Cortex of kidney (tissue), 1 donor: ENCODE measurements around the gene ACTR6.
"Not testable (repeated sequence)": the region's sequence is repeated elsewhere in the genome, so short reads cannot be mapped to it uniquely, and the experiment has no call there.

ENCODE experiments used
- DNase-seq: peaks from one replicate; lab custom pipeline; 2025; lab: John Stamatoyannopoulos, UW

Gene ACTR6

GRCh38 chr12:100200463-100201181 lies at the start of gene ACTR6:
ACTR6 (plus strand) TSS chr12:100200815; CDS start chr12:100200852, 37 bp downstream.
- no peak for DNase-seq

- no peak for DNase-seq
These were observed 48.8 kb upstream of the ACTR6 start for GRCh38 chr12:100151769-100152168.

GRCh38 chr12:100153131-100153530 lies 47.5 kb upstream of the ACTR6 start:
- no peak for DNase-seq

- no peak for DNase-seq
These were observed 46.0 kb upstream of the ACTR6 start for GRCh38 chr12:100154474-100155247.

GRCh38 chr12:100156731-100157426 lies 43.7 kb upstream of the ACTR6 start:
- DNase-seq: no peak

- no peak for DNase-seq
These were observed 43.2 kb upstream of the ACTR6 start for GRCh38 chr12:100157427-100157821.

- DNase-seq: no peak
These were observed 42.1 kb upstream of the ACTR6 start for GRCh38 chr12:100158535-100158934.

GRCh38 chr12:100159391-100160104 lies 41.1 kb upstream of the ACTR6 start:
- no peak for DNase-seq

- no peak for DNase-seq
These were observed 37.0 kb upstream of the ACTR6 start for GRCh38 chr12:100163416-100164152.

- no peak for DNase-seq
These were observed 36.4 kb upstream of the ACTR6 start for GRCh38 chr12:100164153-100164704.

- no peak for DNase-seq
These were observed 35.3 kb upstream of the ACTR6 start for GRCh38 chr12:100165356-100165755.

GRCh38 chr12:100166232-100166631 lies 34.4 kb upstream of the ACTR6 start:
- DNase-seq: no peak

GRCh38 chr12:100168562-100168961 lies 32.1 kb upstream of the ACTR6 start:
- DNase-seq: no peak

- DNase-seq: no peak
These were observed 31.3 kb upstream of the ACTR6 start for GRCh38 chr12:100169345-100169744.

- no peak for DNase-seq
These were observed 30.2 kb upstream of the ACTR6 start for GRCh38 chr12:100170313-100170858.

GRCh38 chr12:100171248-100171647 lies 29.4 kb upstream of the ACTR6 start:
- no peak for DNase-seq

GRCh38 chr12:100173111-100173510 lies 27.5 kb upstream of the ACTR6 start:
- DNase-seq: no peak

- no peak for DNase-seq
These were observed 26.1 kb upstream of the ACTR6 start for GRCh38 chr12:100174495-100174894.

- DNase-seq: not testable (repeated sequence)
These were observed 24.1 kb upstream of the ACTR6 start for GRCh38 chr12:100176493-100176892.

- DNase-seq: no peak
These were observed 21.4 kb upstream of the ACTR6 start for GRCh38 chr12:100179252-100179651.
